HG02852 (cell line): Measurements from ENCODE around the gene MYCBP2.
A peak's percentile ranks its signal among the peaks of the same experiment; 100 is the strongest.
"Not testable (repeated sequence)": the region's sequence is repeated elsewhere in the genome, so short reads cannot be mapped to it uniquely, and the experiment has no call there.

Experiments used
- ATAC-seq: cut with Tn5 transposase; IDR thresholded peaks from one replicate; pipeline ENCODE4 v1.9.1; 2021; ENCODE audit warnings: mild to moderate bottlenecking, moderate library complexity; ENCODE audit not compliant: unreplicated experiment

MYCBP2 gene, protein sequence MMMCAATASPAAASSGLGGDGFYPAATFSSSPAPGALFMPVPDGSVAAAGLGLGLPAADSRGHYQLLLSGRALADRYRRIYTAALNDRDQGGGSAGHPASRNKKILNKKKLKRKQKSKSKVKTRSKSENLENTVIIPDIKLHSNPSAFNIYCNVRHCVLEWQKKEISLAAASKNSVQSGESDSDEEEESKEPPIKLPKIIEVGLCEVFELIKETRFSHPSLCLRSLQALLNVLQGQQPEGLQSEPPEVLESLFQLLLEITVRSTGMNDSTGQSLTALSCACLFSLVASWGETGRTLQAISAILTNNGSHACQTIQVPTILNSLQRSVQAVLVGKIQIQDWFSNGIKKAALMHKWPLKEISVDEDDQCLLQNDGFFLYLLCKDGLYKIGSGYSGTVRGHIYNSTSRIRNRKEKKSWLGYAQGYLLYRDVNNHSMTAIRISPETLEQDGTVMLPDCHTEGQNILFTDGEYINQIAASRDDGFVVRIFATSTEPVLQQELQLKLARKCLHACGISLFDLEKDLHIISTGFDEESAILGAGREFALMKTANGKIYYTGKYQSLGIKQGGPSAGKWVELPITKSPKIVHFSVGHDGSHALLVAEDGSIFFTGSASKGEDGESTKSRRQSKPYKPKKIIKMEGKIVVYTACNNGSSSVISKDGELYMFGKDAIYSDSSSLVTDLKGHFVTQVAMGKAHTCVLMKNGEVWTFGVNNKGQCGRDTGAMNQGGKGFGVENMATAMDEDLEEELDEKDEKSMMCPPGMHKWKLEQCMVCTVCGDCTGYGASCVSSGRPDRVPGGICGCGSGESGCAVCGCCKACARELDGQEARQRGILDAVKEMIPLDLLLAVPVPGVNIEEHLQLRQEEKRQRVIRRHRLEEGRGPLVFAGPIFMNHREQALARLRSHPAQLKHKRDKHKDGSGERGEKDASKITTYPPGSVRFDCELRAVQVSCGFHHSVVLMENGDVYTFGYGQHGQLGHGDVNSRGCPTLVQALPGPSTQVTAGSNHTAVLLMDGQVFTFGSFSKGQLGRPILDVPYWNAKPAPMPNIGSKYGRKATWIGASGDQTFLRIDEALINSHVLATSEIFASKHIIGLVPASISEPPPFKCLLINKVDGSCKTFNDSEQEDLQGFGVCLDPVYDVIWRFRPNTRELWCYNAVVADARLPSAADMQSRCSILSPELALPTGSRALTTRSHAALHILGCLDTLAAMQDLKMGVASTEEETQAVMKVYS (N-terminal part only)

DNA sequence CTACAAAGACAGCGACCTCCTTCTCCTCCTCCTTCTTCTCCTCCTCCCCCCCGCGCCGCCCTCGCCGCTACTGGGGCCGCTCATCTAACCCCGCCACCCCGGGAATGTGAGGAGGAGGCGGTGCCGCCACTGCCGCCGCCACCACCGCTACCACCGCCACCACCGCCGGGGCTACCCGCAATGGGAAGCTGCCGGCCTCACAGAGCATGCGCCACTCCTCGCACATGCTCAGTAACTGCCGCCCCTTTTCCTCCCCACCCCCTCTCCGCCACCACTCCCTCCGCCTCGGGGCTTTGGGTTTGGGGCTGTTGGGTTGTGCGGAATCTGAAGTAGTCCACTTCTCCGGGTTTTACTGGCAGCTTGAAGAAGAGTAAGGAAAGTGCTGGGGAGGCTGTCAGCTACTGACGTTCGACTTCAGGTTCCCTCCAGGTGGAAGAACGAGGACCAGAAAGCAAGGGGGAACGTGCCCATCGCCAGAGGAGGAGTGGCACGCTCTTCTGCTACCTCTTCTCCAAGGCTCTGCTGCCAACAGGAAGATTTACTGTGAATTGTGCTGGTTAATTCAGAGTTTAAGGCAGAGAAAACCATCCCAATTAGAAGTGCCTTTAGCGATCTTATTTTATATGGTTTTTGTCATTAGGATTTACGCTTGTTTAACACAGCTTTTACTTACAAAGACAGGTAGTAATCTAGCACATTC, at the start of gene MYCBP2:
Gene MYCBP2 (minus strand): TSS at position 190 of the 700 bp plus-strand sequence. CDS start 319 bp downstream, outside the sequence.
- peak; percentile 61 for ATAC-seq

DNA sequence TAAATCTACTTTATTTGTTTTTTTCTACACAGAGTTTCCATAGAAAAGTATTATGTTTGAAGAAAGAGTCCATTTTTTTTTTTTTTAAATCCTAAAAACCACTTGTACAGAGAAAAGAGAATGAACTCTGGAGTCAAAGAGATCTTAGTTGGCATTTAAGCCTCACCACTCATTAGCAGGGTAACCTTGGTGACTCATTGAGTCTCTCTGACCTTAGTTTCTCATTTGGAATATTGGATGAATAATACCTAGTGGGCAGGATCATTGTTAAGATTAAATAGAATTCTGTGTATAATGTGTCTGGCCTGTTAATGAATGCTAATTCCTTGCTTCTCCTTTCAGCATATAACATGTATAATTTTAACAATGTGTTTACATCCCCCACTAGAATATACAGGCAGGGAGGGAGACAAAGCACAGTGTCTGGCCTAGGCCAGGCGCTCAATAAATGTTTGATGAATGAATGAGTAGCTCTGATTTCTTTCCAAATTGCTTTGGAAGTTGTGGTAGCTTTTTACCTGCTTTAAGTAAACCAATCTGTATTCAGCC, 48.7 kb upstream of the MYCBP2 start:
- ATAC-seq, result no peak

DNA sequence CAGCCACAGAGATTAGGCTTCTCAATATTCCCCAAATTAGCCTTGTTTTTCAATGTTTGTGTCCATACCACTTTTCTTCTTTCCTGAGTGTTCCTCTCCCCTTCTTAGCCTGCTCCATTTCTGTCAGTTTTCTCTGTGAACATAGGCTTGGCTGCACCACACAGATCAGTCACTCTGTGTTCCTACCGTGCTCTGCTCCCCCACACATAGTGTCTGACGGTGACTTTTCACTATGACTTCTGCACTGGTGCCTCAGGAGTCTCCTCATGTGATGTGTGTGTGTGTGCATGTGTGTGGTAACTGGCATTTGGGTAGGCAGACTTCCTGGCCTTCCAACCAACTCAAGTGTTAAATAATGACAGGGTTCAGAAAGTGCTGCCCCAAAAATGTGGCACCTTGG, 47.9 kb upstream of the MYCBP2 start:
- ATAC-seq, result peak; percentile 62

DNA sequence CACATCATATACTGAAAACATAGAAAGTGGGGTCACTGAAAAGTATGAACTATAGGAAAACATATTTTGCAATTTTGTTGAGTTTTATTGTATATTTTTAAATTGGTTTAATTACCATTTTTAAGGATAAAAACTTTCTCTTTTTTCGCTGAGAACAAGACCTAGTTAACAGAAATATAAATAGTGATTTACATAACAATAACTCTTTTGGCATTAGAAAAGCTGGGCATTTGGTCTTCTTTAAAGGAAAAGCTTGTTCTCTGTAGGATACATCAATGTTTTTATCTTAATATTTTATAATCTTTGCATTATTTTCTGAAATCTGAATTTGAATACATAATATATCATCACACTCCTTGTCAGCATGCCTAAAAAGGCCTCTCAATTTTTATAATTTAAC, 47.4 kb upstream of the MYCBP2 start:
- no peak for ATAC-seq

DNA sequence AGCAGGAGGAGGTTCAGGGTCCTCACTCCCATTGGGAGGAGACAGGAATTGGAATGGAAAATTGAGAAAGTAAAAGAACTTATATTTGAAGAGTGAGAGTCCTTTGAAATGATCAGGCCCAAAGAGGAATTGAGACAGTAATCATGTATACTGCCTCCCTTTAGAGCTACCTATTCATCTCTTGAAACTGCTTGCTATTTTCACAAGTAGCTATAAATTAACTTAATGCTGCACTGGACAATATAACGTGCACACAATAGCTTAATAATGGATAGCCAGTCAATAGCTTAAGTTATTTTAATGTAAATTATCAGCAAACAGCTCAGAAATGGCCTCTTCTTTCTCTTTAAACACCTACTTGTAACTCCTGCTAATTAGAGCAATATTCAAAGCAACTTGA, 46.6 kb upstream of the MYCBP2 start:
- no peak for ATAC-seq

DNA sequence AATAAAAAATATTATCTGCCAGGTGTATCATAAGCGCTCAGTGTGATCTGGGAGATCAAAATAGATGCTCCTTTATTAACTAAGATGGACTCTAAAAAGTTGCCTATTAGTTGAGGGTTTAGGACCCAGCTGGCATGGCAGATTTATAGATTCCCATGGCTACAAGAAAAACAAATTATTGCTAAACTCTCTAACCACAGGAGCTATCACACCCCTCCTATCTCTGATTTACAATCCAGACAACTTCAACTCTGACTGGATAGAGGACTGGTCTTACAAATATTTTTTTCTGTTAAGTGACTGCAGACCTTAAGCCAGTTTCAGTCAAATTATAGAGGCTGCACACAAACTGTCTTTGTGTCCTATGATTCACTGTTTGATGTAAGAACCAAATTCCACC, 45.4 kb upstream of the MYCBP2 start:
- no peak for ATAC-seq

DNA sequence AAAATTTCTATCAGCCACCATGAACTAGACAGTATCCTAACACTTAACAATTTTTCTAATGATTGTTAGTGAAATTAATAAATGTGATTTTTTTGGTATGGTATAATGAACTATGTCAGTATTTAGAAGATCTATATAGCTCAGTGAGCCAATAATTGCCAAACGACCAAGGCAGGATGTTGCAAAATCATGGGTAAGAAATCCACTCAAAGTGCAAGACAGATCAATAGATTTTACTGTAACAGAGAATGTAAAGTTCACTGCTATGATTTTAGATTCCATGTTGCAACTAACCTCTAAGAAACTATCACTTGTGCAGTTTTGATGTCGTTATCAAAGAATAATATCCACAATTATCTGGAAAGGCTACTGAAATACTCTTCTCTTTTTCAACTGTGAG, 44.0 kb upstream of the MYCBP2 start:
- no peak for ATAC-seq

DNA sequence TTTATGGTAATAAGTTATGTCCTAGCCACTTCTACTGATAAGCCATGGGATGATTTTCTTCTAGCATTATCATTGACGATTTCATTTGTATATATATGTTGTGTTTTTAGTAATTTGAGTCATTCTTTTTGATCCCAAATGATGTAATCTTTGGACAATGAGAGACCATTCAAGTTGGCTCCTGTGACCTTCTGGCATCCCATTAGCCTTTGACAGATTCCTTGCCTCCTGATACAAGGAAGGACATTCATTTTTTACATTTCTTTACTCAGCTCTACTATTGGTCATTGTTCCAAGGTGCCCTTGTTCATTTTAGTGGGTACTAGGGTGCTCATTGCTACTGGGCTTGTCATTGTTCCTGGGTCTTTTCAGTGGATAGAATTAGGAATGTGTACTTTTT, 35.3 kb upstream of the MYCBP2 start:
- ATAC-seq, result no peak

DNA sequence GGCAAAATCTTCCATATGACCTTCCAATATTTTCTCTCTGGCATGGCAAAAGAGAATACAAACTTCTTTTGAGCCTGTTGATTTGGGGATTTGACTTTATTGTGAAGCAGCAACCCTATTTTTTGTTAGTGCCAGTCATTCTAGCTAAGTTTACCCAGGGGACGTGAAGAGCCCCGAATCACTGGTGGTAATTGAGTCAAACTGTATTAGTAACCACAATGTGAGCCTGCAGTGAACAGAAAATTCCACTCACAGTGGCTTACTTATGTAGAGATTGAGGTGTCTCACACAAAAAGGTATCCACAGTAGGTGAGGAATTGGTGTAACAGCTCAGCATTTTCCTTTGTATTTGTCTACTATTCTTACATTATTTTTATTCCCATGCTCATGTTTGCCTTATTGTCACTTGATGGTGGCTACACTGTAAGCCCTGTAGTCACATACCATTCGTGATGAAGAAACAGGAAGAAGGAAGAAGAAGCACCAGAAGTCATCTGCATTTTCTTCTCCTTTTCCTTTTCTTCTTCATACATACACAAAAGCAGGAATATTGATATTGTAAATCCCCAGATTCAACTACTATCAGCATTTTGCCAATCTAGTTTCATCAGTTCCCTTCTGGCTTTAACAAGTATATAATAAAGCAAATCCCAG, 33.3 kb upstream of the MYCBP2 start:
- no peak for ATAC-seq

DNA sequence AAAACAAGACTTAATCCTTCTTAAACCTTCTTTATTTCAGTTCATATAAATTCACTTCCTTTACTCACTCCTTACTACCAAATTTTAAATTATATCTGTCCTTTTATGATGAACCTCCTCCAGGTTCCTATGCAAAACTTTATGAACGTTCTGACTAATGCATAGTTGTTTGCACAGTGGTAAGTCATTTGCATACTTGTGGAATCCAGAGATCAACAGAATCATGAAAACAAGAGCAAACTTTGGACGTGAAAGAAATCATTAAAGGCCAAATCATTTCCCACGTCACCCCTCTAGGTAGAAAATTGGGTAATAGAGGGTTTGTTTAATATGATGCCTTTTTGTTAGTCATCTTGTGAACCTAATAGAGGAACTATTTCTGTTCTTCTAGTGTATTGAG, 32.3 kb upstream of the MYCBP2 start:
- no peak for ATAC-seq

DNA sequence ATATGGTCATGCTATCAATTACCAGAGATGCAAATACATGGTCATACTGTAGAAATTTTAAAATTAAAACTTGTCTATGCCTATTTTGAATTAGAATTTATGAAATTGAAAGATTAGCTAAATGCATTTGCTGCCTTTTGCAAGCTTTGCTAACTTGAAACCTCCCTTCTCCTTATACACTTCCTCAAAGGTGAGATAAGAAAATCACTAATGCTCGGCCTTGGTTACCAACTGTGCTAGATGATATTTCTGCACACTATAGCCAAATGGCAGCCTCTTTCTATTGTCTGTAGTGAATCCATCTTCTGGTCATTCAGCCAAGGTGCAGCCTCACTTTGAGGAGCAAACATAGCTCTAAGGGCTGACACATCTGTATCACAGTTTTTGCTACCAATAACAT, 31.1 kb upstream of the MYCBP2 start:
- ATAC-seq, result no peak

DNA sequence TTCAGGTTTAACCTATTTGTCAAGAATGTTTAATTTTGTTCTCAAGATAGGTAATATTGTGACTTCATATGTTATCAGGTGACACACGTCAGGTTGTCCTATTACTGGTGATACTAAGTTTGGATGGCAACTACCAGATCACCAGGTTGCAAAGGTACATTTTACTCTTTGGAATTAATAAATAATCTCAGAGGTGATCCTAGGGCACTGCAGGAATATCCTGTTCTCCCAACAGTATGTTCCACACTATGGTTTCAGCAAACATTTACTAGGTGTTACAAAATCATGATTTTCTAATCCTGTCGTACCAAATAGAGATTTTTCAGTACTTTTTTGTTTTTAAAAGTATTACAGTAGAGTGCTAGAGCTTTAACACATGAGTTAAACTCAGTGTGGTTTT, 29.3 kb upstream of the MYCBP2 start:
- ATAC-seq, result no peak

DNA sequence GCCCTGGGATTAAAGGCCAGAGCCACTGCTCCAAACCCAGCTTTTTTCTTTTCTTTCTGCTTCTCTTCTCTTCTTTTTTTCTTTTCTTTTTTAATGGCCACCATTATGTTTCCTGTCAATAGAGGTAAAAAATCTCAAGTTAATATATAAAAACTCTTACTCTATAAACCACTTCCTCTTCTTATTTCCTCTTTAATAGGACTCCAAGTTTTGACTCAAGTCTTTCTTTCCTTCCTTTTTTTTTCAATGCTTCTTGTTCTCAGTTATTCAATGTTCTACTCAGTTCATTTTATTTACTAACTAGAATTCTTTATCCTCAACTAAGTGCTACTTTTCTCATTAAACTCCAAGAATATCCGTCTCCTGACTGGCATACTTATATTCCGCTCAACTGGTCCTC, 27.1 kb upstream of the MYCBP2 start:
- ATAC-seq, result no peak

DNA sequence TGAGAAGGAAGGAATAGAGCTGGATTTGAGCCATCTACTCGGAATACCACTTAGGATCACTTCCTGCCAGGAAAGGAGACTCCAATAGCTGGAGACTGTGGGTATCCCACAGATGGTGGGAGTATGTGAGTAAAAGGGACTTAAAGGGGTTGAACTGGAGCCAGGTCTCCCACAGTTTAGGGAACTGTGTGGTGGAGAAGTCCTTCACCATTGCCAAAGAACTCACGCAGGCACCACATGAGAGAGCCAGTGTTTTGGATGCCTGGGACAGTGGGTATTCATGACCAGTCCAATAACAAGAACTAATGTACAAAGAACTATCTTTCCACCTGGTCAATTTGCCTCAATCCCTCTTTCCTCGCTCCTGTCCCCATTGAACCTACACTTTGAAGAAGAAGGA, 24.4 kb upstream of the MYCBP2 start:
- no peak for ATAC-seq

DNA sequence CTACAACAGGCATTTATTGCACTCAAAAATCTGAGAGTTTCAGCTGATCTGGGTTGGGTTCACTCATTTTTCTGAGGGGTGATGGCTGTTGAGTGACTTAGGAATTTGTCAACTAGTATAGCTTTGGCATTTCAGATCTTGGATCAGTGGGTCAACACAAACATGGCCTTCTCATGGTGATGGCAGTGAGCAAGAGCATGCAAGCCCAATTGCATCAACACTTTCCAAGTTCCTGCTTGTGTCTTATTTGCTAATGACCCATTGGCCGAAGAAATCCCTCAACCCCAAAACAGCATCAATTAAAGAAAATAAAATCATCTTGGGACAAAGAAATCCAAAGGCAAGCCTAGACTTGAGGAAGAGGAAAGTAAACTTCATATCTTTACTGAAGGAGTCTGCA, 23.9 kb upstream of the MYCBP2 start:
- ATAC-seq, result no peak

DNA sequence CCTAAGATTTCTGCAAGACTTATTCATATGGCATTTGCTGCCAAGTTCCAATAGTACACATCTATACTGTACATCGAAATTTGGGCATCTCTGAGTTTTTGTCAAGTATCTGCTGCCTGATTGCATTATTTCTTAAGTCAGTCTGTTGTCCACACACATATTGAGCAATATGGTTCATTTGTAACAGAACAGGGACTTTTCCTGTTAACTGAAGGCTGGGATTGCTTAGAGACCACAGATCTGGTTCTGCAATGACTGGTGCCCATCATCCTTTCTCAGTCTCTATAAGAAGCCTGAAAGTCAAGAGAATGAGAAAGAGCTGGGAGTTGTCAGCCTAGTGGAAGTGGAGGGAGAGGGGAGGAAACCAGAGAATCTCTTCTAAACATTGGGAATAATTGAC, 22.5 kb upstream of the MYCBP2 start:
- ATAC-seq, result peak; percentile 40

DNA sequence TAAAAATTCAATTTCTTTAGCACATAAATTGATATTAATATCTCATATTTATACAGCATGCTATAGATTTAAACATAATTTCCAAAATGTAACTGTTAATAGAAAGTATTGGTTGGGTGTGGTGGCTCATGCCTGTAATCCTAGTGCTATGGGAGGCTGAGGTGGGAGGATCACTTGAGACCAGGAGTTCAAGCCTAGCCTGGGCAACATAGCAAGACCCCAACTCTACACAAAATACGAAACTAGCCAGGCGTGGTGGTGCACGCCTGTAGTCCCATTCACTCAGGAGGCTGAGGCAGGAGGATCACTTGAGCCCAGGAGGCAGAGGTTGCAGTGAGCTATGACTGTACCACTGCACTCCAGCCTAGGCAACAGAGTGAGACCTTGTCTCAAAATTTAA, 20.5 kb upstream of the MYCBP2 start:
- not testable (repeated sequence) for ATAC-seq

DNA sequence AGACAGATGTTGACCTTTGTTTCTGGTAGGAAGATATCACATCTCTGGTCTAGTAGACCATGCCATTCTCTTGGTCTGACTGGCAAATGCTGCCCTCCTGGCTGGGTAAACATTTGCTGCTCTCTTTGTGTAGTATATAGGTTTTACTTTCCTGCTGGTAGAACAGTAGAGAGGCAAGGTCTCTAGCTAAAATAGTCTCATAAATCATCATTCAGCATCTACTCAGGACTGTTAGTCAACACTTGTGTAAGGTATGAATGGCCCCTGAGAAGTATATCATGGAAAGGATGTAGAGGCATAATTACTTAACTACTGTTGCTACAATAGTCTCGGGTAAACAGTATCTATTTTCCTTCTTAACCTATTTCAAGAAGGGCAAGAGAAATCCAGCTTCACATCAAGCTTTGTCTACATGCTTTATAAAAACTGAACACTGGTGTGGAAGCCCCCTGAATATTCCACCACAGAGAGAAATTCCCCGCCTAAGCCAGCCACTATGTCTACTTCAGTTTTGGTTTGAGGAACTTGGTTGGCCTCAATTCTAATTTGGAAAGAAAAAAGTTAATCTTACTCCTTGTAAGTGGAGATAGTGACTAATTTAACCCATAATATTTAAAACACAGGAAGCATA, 18.4 kb upstream of the MYCBP2 start:
- peak; percentile 72 for ATAC-seq

DNA sequence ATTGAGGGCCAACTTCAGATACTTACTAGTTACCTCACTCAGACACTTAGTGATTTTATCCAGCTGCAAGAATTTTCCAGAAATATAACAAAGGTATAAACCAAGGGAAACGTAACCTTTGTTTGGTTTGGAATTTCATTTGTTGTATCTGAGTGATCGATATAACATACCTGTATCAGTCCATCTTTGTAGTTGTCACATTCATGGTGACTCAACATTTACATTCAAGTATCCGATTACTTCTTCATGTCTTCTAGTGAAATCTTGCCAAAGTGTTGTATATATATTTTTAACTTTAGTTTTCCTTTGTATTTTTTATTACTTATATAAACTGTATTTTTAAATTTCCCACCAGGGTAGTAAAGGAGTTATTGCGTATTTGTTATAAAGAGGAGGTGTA, 16.9 kb upstream of the MYCBP2 start:
- no peak for ATAC-seq
